Neural cell (in vitro differentiated cells): ENCODE measurements around the gene TMBIM6. TPM values are rescaled to one million over a fixed set of nuclear protein-coding genes. Genes with fewer than 3 reads are reported as not detected.

Experiments
- H2AFZ ChIP-seq: fragments of 200-600, 300-800 bp; sonication (generic), shearing (Covaris generic); 2 replicates; pipeline ENCODE4 v1.6.0; 2014; ENCODE audit warnings: low read depth, mild to moderate bottlenecking, antibody characterized with exemption, low read length, moderate library complexity
- H3F3A ChIP-seq: fragments of 200-600 bp; shearing (Covaris generic); 2 replicates; pipeline ENCODE4 v1.6.1; 2016; ENCODE audit warnings: mild to moderate bottlenecking, moderate library complexity, mixed read lengths, antibody characterized with exemption, low read length; ENCODE audit not compliant: insufficient read depth, poor library complexity, severe bottlenecking
- H3K27ac ChIP-seq: fragments of 200-600, 300-800 bp; sonication (generic), shearing (Covaris generic); 2 replicates; pipeline ENCODE4 v1.5.1; 2014; ENCODE audit warnings: mild to moderate bottlenecking, low read length, moderate library complexity
- H3K27me3 ChIP-seq: fragments of 300-800, 200-600 bp; sonication (generic), shearing (Covaris generic); 2 replicates; pipeline ENCODE4 v1.6.0; 2014; ENCODE audit warnings: mild to moderate bottlenecking, low read depth, low read length, moderate library complexity; ENCODE audit not compliant: insufficient read depth
- H3K36me3 ChIP-seq: fragments of 300-800, 200-600 bp; sonication (generic), shearing (Covaris generic); 2 replicates; pipeline ENCODE4 v1.5.1; 2014; ENCODE audit warnings: mild to moderate bottlenecking, antibody characterized with exemption, low read length, moderate library complexity; ENCODE audit not compliant: insufficient read depth
- H3K4me2 ChIP-seq: fragments of 300-800, 200-600 bp; sonication (generic), shearing (Covaris generic); 2 replicates; pipeline ENCODE4 v1.6.0; 2014; ENCODE audit warnings: mild to moderate bottlenecking, low read length
- H3K4me3 ChIP-seq: fragments of 300-800, 200-600 bp; sonication (generic), shearing (Covaris generic); 2 replicates; pipeline ENCODE4 v1.5.1; 2014; ENCODE audit warnings: mild to moderate bottlenecking, low read length, moderate library complexity
- H3K79me2 ChIP-seq: fragments of 200-600 bp; shearing (Covaris generic); replicated peaks from 2 replicates; pipeline ENCODE4 v1.6.0; 2014; ENCODE audit warnings: mild to moderate bottlenecking, low read length, moderate library complexity; ENCODE audit not compliant: insufficient read depth
- H3K9ac ChIP-seq: fragments of 300-800, 200-600 bp; sonication (generic), shearing (Covaris generic); 2 replicates; pipeline ENCODE4 v1.6.1; 2016; ENCODE audit warnings: mild to moderate bottlenecking, low read length, mixed read lengths
- H3K9me2 ChIP-seq: fragments of 200-600 bp; shearing (Covaris generic); 2 replicates; pipeline ENCODE4 v1.6.1; 2016; ENCODE audit warnings: mild to moderate bottlenecking, low read length, mixed read lengths; ENCODE audit not compliant: insufficient read depth
- H3K9me3 ChIP-seq: fragments of 200-600, 300-800 bp; sonication (generic), shearing (Covaris generic); 2 replicates; pipeline ENCODE4 v1.6.1; 2016; ENCODE audit warnings: mild to moderate bottlenecking, mixed run types, low read length, moderate library complexity, mixed read lengths
- H4K20me1 ChIP-seq: fragments of 200-600 bp; shearing (Covaris generic); 2 replicates; pipeline ENCODE4 v1.6.1; 2016; ENCODE audit warnings: mild to moderate bottlenecking, mixed run types; ENCODE audit not compliant: insufficient read depth
- CTCF ChIP-seq: fragments of 450-650 bp; IDR thresholded peaks from 2 replicates; pipeline ENCODE4 v1.5.1; 2014; ENCODE audit warnings: antibody characterized with exemption, mild to moderate bottlenecking, moderate library complexity; ENCODE audit not compliant: poor library complexity, severe bottlenecking
- EP300 ChIP-seq: fragments of 450-650 bp; conservative IDR thresholded peaks from 2 replicates; pipeline ENCODE4 v1.6.1; 2014; ENCODE audit warnings: antibody characterized with exemption, mild to moderate bottlenecking, moderate library complexity; ENCODE audit not compliant: poor library complexity, severe bottlenecking
- EZH2 ChIP-seq: fragments of 200-600, 300-800 bp; shearing (Covaris generic), sonication (generic); IDR thresholded peaks from 2 replicates; pipeline ENCODE4 v1.6.1; 2014; ENCODE audit warnings: antibody characterized with exemption, low read length, borderline replicate concordance, mild to moderate bottlenecking; ENCODE audit not compliant: insufficient read depth, poor library complexity, severe bottlenecking
- MXI1 ChIP-seq: fragments of 450-650 bp; conservative IDR thresholded peaks from 2 replicates; pipeline ENCODE4 v1.6.1; 2014; ENCODE audit warnings: antibody characterized with exemption, mild to moderate bottlenecking; ENCODE audit not compliant: poor library complexity, severe bottlenecking
- POLR2AphosphoS5 ChIP-seq: IDR thresholded peaks from 2 replicates; pipeline ENCODE4 v1.6.1; 2012
- RAD21 ChIP-seq: fragments of 450-650 bp; conservative IDR thresholded peaks from 2 replicates; pipeline ENCODE4 v1.6.1; 2014; ENCODE audit warnings: antibody characterized with exemption, mild to moderate bottlenecking, moderate library complexity
- REST ChIP-seq: IDR thresholded peaks from 2 replicates; pipeline ENCODE4 v1.6.1; 2012; ENCODE audit warnings: borderline replicate concordance
- SMC3 ChIP-seq: fragments of 450-650 bp; conservative IDR thresholded peaks from 2 replicates; pipeline ENCODE4 v1.6.1; 2014; ENCODE audit warnings: antibody characterized with exemption, mild to moderate bottlenecking, moderate library complexity; ENCODE audit not compliant: poor library complexity
- TAF1 ChIP-seq: IDR thresholded peaks from 2 replicates; pipeline ENCODE4 v1.6.1; 2012; ENCODE audit warnings: low read depth
- polyA plus RNA-seq: library from polyadenylated mRNA; depleted of rRNA; stranded (reverse); fragments of >200 nt; gene quantifications from 2 replicates; pipeline ENCODE4 v1.2.3, GENCODE V29; 2014

TMBIM6 gene
- polyA plus RNA-seq, 1 donor from 2014 or later, result 308 TPM

GRCh38 chr12:49806321-49806813 is 65.0 kb downstream of the TMBIM6 start:
- Histone ChIP-seq H3K9me2 (no peaks in the 10 kb centered on the region), H3F3A (no peaks in the 10 kb centered on the region), H3K36me3 (no peaks in the 10 kb centered on the region), H4K20me1 (no peaks in the 10 kb centered on the region), H3K27me3 (no peaks in the 10 kb centered on the region), H3K4me3 (no peak overlapping the region), H3K9me3 (no peaks in the 10 kb centered on the region), H3K79me2 (no peaks in the 10 kb centered on the region), H2AFZ (no peak overlapping the region), H3K9ac (no peak overlapping the region), H3K27ac (no peak overlapping the region), H3K4me2 (no peak overlapping the region)
- TF ChIP-seq MXI1 (no peak), TAF1 (no peak), SMC3 (no peak), CTCF (no peak), REST (no peak), RAD21 (no peak), POLR2AphosphoS5 (no peak), EP300 (no peak), EZH2 (no peak)

GRCh38 chr12:49806877-49807276 is 65.5 kb downstream of the TMBIM6 start:
- Histone ChIP-seq H3K4me2 (no peak overlapping the region), H3F3A (no peaks in the 10 kb centered on the region), H3K27me3 (no peaks in the 10 kb centered on the region), H2AFZ (no peak overlapping the region), H4K20me1 (no peaks in the 10 kb centered on the region), H3K9me2 (no peaks in the 10 kb centered on the region), H3K9me3 (no peaks in the 10 kb centered on the region), H3K79me2 (no peaks in the 10 kb centered on the region), H3K9ac (no peak overlapping the region), H3K4me3 (no peak overlapping the region), H3K27ac (no peak overlapping the region), H3K36me3 (no peaks in the 10 kb centered on the region)
- no peak for TF ChIP-seq EP300
- no peak for TF ChIP-seq TAF1
- TF ChIP-seq CTCF, result no peak
- TF ChIP-seq REST, result no peak
- TF ChIP-seq RAD21, result no peak
- TF ChIP-seq SMC3, result no peak
- TF ChIP-seq EZH2, result no peak
- TF ChIP-seq POLR2AphosphoS5, result no peak
- TF ChIP-seq MXI1, result no peak
